ENCODE measurements around the gene SOAT2. TPM values are rescaled to one million over a fixed set of nuclear protein-coding genes. Genes with fewer than 3 reads are reported as not detected.

SOAT2 gene
- total and polyA plus RNA-seq, 8 donors: 0.09 to 0.54 (median 0.17) TPM; not detected in 4

- no peak for FAIRE-seq
- ATAC-seq: no peak
- Histone ChIP-seq H3K27me3 (no peaks in the 10 kb centered on the region), H3K4me3 (no peak overlapping the region), H3K27ac (no peak overlapping the region), H3K9me3 (no peaks in the 10 kb centered on the region), H3K36me3 (no peaks in the 10 kb centered on the region), H3K4me1 (no peaks in the 10 kb centered on the region)
- no peak for TF ChIP-seq CTCF (IDR thresholded peaks at IDR 0.05)
- DNase-seq: no peak
- intact Hi-C loops (cut with DNase I): no loop called here
- WGBS, 2 donors: 93 to 94% methylated on average over 3 of the region's 3 CpGs
Measured at GRCh38 chr12:53133722-53134121, 30.4 kb downstream of the SOAT2 start.

GRCh38 chr12:53143355-53143754 lies 40.1 kb downstream of the SOAT2 start:
- ATAC-seq (no peak), DNase-seq (no peak), FAIRE-seq (no peak)
- H3K36me3 ChIP-seq: no peaks in the 10 kb centered on the region
- no peak for TF ChIP-seq CTCF (IDR thresholded peaks at IDR 0.05)
- H3K9me3 ChIP-seq: no peaks in the 10 kb centered on the region
- H3K27ac ChIP-seq: no peak overlapping the region
- 90 to 93% methylated on average over 4 of the region's 4 CpGs for WGBS, 2 donors
- H3K4me1 ChIP-seq: peaks cover 0 to 2% (median 0%) of the 10 kb centered on the region in 3 donors
- H3K27me3 ChIP-seq: no peaks in the 10 kb centered on the region
- intact Hi-C loops (cut with DNase I): loop anchor here in 1 of 3 donors (10.0 kb wide), 1 partner anchor 51 kb away; no protein-coding TSS in a partner anchor
- no peak overlapping the region for H3K4me3 ChIP-seq

- no peaks in the 10 kb centered on the region for H3K9me3 ChIP-seq
- no peak overlapping the region for H3K4me3 ChIP-seq
- no peak overlapping the region for H3K27ac ChIP-seq
- DNase-seq (peak in 3 of 6 donors; percentile 16 to 36 (median 33)), ATAC-seq (peak; percentile 72 to 89 (median 76)), FAIRE-seq (no peak)
- no peak for TF ChIP-seq CTCF (IDR thresholded peaks at IDR 0.05)
- WGBS, 2 donors: 75 to 76% methylated on average over 5 of the region's 5 CpGs
- no peaks in the 10 kb centered on the region for H3K27me3 ChIP-seq
- peaks cover 0 to 2% (median 0%) of the 10 kb centered on the region in 3 donors for H3K4me1 ChIP-seq
- H3K36me3 ChIP-seq: no peaks in the 10 kb centered on the region
- intact Hi-C loops (cut with DNase I): loop anchor here in 1 of 3 donors (10.0 kb wide), 1 partner anchor 49 kb away; no protein-coding TSS in a partner anchor
Measured at GRCh38 chr12:53145383-53146260, 42.3 kb downstream of the SOAT2 start.

- no peak overlapping the region for H3K27ac ChIP-seq
- DNase-seq (no peak), FAIRE-seq (no peak), ATAC-seq (no peak)
- H3K4me1 ChIP-seq: peaks cover 0 to 2% (median 0%) of the 10 kb centered on the region in 3 donors
- no peaks in the 10 kb centered on the region for H3K9me3 ChIP-seq
- WGBS, 2 donors: 84 to 87% methylated on average over 5 of the region's 5 CpGs
- H3K4me3 ChIP-seq: no peak overlapping the region
- no peaks in the 10 kb centered on the region for H3K36me3 ChIP-seq
- TF ChIP-seq CTCF (IDR thresholded peaks at IDR 0.05): no peak
- intact Hi-C loops (cut with DNase I): loop anchor here in 1 of 3 donors (10.0 kb wide), 1 partner anchor 48 kb away; no protein-coding TSS in a partner anchor
- H3K27me3 ChIP-seq: no peaks in the 10 kb centered on the region
Measured at GRCh38 chr12:53147181-53147580, 43.9 kb downstream of the SOAT2 start.

- H3K4me1 ChIP-seq: peaks cover 0 to 2% (median 0%) of the 10 kb centered on the region in 3 donors
- FAIRE-seq: no peak
- H3K27me3 ChIP-seq: no peaks in the 10 kb centered on the region
- no peaks in the 10 kb centered on the region for H3K9me3 ChIP-seq
- 84 to 88% methylated on average over 15 of the region's 15 CpGs for WGBS, 2 donors
- ATAC-seq: no peak
- H3K36me3 ChIP-seq: no peaks in the 10 kb centered on the region
- intact Hi-C loops (cut with DNase I): loop anchor here in 1 of 3 donors (10.0 kb wide), 1 partner anchor 47 kb away; no protein-coding TSS in a partner anchor
- no peak for DNase-seq
- H3K27ac ChIP-seq: no peak overlapping the region
- H3K4me3 ChIP-seq: no peak overlapping the region
- TF ChIP-seq CTCF (IDR thresholded peaks at IDR 0.05): no peak
Measured at GRCh38 chr12:53147653-53148052, 44.4 kb downstream of the SOAT2 start.
